Testis (tissue), 2 donors: ENCODE data around the gene AASS.

Experiments used
- CTCF ChIP-seq, 3 experiments: fragments of 450-650 bp in 2 of 3; fragments of 200-600 bp in 1 of 3; sonication (generic) in 1 of 3; IDR thresholded peaks; one replicate each; pipeline ENCODE4 v1.5.1; 2016 to 2019; ENCODE audit warnings: antibody characterized with exemption in 3 of 3, mild to moderate bottlenecking in 2 of 3, moderate library complexity in 1 of 3
- POLR2A ChIP-seq: fragments of 450-650 bp; IDR thresholded peaks from one replicate; pipeline ENCODE4 v1.6.1; 2017; ENCODE audit warnings: antibody characterized with exemption, mild to moderate bottlenecking, moderate library complexity

- no peak for TF ChIP-seq CTCF (IDR thresholded peaks at IDR 0.05)
- TF ChIP-seq POLR2A, result no peak
These were observed 25.3 kb downstream of the AASS start for GRCh38 chr7:122118757-122119156.
